ENCODE results near the gene NPHP4.

DNA sequence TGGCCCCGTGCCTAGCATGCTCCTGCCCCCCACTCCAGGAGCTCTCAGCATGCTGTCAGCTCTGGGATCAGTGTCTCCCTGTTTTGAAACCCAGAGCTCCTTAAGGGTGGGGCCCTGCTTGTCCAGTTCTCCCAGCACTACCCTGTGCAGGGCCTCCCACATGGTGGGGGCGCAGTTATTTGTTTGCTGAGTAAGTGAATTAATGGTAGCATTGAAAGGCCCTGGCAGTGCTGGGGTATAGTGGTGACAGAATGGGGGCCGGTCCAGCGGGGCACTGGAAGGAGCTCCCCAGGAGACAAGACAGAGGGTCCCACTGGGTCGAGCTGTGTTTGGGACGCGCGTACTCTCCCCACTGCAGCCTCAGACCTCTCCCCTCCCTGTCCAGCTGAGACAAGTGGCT lies 99.9 kb downstream of the NPHP4 start:
- TF ChIP-seq, protein P1, sequence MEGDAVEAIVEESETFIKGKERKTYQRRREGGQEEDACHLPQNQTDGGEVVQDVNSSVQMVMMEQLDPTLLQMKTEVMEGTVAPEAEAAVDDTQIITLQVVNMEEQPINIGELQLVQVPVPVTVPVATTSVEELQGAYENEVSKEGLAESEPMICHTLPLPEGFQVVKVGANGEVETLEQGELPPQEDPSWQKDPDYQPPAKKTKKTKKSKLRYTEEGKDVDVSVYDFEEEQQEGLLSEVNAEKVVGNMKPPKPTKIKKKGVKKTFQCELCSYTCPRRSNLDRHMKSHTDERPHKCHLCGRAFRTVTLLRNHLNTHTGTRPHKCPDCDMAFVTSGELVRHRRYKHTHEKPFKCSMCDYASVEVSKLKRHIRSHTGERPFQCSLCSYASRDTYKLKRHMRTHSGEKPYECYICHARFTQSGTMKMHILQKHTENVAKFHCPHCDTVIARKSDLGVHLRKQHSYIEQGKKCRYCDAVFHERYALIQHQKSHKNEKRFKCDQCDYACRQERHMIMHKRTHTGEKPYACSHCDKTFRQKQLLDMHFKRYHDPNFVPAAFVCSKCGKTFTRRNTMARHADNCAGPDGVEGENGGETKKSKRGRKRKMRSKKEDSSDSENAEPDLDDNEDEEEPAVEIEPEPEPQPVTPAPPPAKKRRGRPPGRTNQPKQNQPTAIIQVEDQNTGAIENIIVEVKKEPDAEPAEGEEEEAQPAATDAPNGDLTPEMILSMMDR (IDR thresholded peaks at IDR 0.05), result no peak
- TF ChIP-seq POLR2AphosphoS5 (IDR thresholded peaks at IDR 0.05; ENCODE audit: insufficient read depth in 1 of 2, low read depth in 1 of 2), result no peak
